Gastrocnemius medialis (tissue), 4 donors: ENCODE data around the gene LAMA4. TPM values are rescaled to one million over a fixed set of nuclear protein-coding genes. Genes with fewer than 3 reads are reported as not detected.

Experiments used
- ATAC-seq, 2 donors: fragments of 150-250 bp; one replicate each; pipeline ENCODE4 v1.9.1; 2016
- DNase-seq, 2 donors: peaks; one replicate each; pipeline ENCODE4 v3.0.0-alpha.2; 2019
- H3K27ac ChIP-seq, 4 donors: fragments of 200-600 bp; sonication (generic); 1 replicate in 1 of 4; 2 replicates in 3 of 4; pipeline ENCODE4 v1.5.1; 2016 to 2018; ENCODE audit warnings: mild to moderate bottlenecking in 2 of 4, moderate library complexity in 1 of 4
- H3K27me3 ChIP-seq, 3 donors: fragments of 200-600 bp; sonication (generic) in 2 of 3; 1 replicate in 1 of 3; 2 replicates in 2 of 3; pipeline versions ENCODE4 v1.5.1 to v1.6.0; 2016 to 2019; ENCODE audit warnings: mild to moderate bottlenecking in 1 of 3, moderate library complexity in 1 of 3
- H3K36me3 ChIP-seq, 2 donors: fragments of 200-600 bp; sonication (generic) in 1 of 2; one replicate each; pipeline ENCODE4 v1.5.1; 2017 to 2018
- H3K4me1 ChIP-seq, 2 donors: fragments of 200-600 bp; sonication (generic) in 1 of 2; one replicate each; pipeline ENCODE4 v1.5.1; 2016 to 2017; ENCODE audit warnings: mild to moderate bottlenecking in 2 of 2
- H3K4me3 ChIP-seq, 4 donors: fragments of 200-600 bp; sonication (generic) in 3 of 4; 1 replicate in 1 of 4; 2 replicates in 3 of 4; pipeline ENCODE4 v1.5.1; 2016 to 2019; ENCODE audit warnings: mild to moderate bottlenecking in 2 of 4
- H3K9me3 ChIP-seq, 3 donors: fragments of 200-600 bp; sonication (generic) in 2 of 3; 1 replicate in 1 of 3; 2 replicates in 2 of 3; pipeline ENCODE4 v1.5.1; 2016 to 2019
- CTCF ChIP-seq, 5 experiments: fragments of 450-650 bp in 3 of 5; fragments of 200-600 bp in 2 of 5; sonication (generic) in 2 of 5; IDR thresholded peaks in 4 of 5; conservative IDR thresholded peaks in 1 of 5; 1 replicate in 4 of 5; 2 replicates in 1 of 5; pipeline ENCODE4 v1.5.1; 2016 to 2019; ENCODE audit warnings: antibody characterized with exemption in 5 of 5, mild to moderate bottlenecking in 3 of 5, moderate library complexity in 3 of 5
- POLR2A ChIP-seq, 2 donors: fragments of 450-650 bp; IDR thresholded peaks; one replicate each; pipeline ENCODE4 v1.6.1; 2017; ENCODE audit warnings: antibody characterized with exemption in 2 of 2, mild to moderate bottlenecking in 2 of 2, moderate library complexity in 2 of 2
- in situ Hi-C, 4 donors: fragments of 200-750 bp; cut with MboI; loops; one replicate each; pipeline versions ENCODE4 v1.15.0 to v1.8.0; 2017; ENCODE audit warnings: low sequenced_read_pairs in 4 of 4
- intact Hi-C: fragments of 100-400 bp; cut with DNase I; formaldehyde crosslinking; loops from one replicate; pipeline ENCODE4 v1.15.1; 2023; ENCODE audit warnings: low total_unique reads
- total RNA-seq, 4 donors: library from RNA; depleted of rRNA; stranded (reverse); fragments of >200 nt; gene quantifications; one replicate each; pipeline versions ENCODE4 v1.1.0 to v1.2.3, GENCODE V29; 2016

Gene LAMA4
- total RNA-seq, 4 donors from 2014 or later, result 4.4 to 19.1 (median 7.4) TPM

- H3K27ac ChIP-seq, result peak overlapping the region in 3 of 4 donors; percentile 7 to 55 (median 37)
- DNase-seq, result no peak
- intact Hi-C loops (loop anchor here (10.0 kb wide), 1 partner anchor 49 kb away; the partner anchor contains the start of gene LAMA4), in situ Hi-C loops (loop anchor here in 1 of 4 donors (10.0 kb wide), 1 partner anchor 49 kb away; the partner anchor contains the start of gene LAMA4)
- H3K36me3 ChIP-seq, result no peaks in the 10 kb centered on the region
- H3K27me3 ChIP-seq, result no peaks in the 10 kb centered on the region
- peaks cover 0 to 7% of the 10 kb centered on the region in 2 donors for H3K4me1 ChIP-seq
- H3K9me3 ChIP-seq, result no peaks in the 10 kb centered on the region
- no peak for ATAC-seq
- TF ChIP-seq CTCF (IDR thresholded peaks at IDR 0.05 in 4 of 5, conservative IDR thresholded peaks at IDR 0.05 in 1 of 5) (no peak), POLR2A (IDR thresholded peaks at IDR 0.05) (no peak)
- no peak overlapping the region for H3K4me3 ChIP-seq
These were observed 48.8 kb downstream of the LAMA4 start for GRCh38 chr6:112205427-112206109.

GRCh38 chr6:112204350-112204706, 50.0 kb downstream of the LAMA4 start:
- TF ChIP-seq CTCF (IDR thresholded peaks at IDR 0.05 in 4 of 5, conservative IDR thresholded peaks at IDR 0.05 in 1 of 5) (no peak), POLR2A (IDR thresholded peaks at IDR 0.05) (no peak)
- Histone ChIP-seq H3K4me3 (no peak overlapping the region), H3K4me1 (peaks cover 0 to 7% of the 10 kb centered on the region in 2 donors), H3K36me3 (no peaks in the 10 kb centered on the region), H3K27me3 (no peaks in the 10 kb centered on the region), H3K27ac (peak overlapping the region in 2 of 4 donors; percentile 52 to 56), H3K9me3 (no peaks in the 10 kb centered on the region)
- intact Hi-C loops (loop anchor here (10.0 kb wide), 1 partner anchor 50 kb away; the partner anchor contains the start of gene LAMA4), in situ Hi-C loops (loop anchor here in 1 of 4 donors (10.0 kb wide), 1 partner anchor 50 kb away; the partner anchor contains the start of gene LAMA4)
- no peak for DNase-seq
- ATAC-seq, result no peak

- peak overlapping the region; percentile 41 to 56 (median 48) for H3K27ac ChIP-seq
- peak in 1 of 2 donors; percentile 51 for ATAC-seq
These were observed 50.6 kb downstream of the LAMA4 start for GRCh38 chr6:112203577-112204349.

More at GRCh38 chr6:112203577-112204349, 50.6 kb downstream of the LAMA4 start:
- intact Hi-C loops (loop anchor here (10.0 kb wide), 1 partner anchor 51 kb away; the partner anchor contains the start of gene LAMA4), in situ Hi-C loops (loop anchor here in 1 of 4 donors (10.0 kb wide), 1 partner anchor 51 kb away; the partner anchor contains the start of gene LAMA4)
- TF ChIP-seq POLR2A (IDR thresholded peaks at IDR 0.05) (no peak), CTCF (IDR thresholded peaks at IDR 0.05 in 4 of 5, conservative IDR thresholded peaks at IDR 0.05 in 1 of 5) (no peak)
- H3K9me3 ChIP-seq, result no peaks in the 10 kb centered on the region
- H3K27me3 ChIP-seq, result no peaks in the 10 kb centered on the region
- H3K4me1 ChIP-seq, result peaks cover 0 to 7% of the 10 kb centered on the region in 2 donors
- DNase-seq, result no peak
- H3K36me3 ChIP-seq, result no peaks in the 10 kb centered on the region
- H3K4me3 ChIP-seq, result no peak overlapping the region
